Metanephros (tissue), 2 donors: ENCODE data around the gene SLC5A8. TPM values are rescaled to one million over a fixed set of nuclear protein-coding genes. Genes with fewer than 3 reads are reported as not detected.

Source experiments
- small RNA-seq: library from RNA; depleted of rRNA; stranded (forward); fragments of <200 nt; gene quantifications from one replicate; pipeline ENCODE3, GENCODE V24; 2014; ENCODE audit warnings: low replicate concordance
- total RNA-seq: library from RNA; depleted of rRNA; stranded (reverse); fragments of >200 nt; gene quantifications from one replicate; pipeline ENCODE4 v1.2.3, GENCODE V29; 2014

SLC5A8 gene, protein sequence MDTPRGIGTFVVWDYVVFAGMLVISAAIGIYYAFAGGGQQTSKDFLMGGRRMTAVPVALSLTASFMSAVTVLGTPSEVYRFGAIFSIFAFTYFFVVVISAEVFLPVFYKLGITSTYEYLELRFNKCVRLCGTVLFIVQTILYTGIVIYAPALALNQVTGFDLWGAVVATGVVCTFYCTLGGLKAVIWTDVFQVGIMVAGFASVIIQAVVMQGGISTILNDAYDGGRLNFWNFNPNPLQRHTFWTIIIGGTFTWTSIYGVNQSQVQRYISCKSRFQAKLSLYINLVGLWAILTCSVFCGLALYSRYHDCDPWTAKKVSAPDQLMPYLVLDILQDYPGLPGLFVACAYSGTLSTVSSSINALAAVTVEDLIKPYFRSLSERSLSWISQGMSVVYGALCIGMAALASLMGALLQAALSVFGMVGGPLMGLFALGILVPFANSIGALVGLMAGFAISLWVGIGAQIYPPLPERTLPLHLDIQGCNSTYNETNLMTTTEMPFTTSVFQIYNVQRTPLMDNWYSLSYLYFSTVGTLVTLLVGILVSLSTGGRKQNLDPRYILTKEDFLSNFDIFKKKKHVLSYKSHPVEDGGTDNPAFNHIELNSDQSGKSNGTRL
- total RNA-seq: 21.5 TPM

DNA sequence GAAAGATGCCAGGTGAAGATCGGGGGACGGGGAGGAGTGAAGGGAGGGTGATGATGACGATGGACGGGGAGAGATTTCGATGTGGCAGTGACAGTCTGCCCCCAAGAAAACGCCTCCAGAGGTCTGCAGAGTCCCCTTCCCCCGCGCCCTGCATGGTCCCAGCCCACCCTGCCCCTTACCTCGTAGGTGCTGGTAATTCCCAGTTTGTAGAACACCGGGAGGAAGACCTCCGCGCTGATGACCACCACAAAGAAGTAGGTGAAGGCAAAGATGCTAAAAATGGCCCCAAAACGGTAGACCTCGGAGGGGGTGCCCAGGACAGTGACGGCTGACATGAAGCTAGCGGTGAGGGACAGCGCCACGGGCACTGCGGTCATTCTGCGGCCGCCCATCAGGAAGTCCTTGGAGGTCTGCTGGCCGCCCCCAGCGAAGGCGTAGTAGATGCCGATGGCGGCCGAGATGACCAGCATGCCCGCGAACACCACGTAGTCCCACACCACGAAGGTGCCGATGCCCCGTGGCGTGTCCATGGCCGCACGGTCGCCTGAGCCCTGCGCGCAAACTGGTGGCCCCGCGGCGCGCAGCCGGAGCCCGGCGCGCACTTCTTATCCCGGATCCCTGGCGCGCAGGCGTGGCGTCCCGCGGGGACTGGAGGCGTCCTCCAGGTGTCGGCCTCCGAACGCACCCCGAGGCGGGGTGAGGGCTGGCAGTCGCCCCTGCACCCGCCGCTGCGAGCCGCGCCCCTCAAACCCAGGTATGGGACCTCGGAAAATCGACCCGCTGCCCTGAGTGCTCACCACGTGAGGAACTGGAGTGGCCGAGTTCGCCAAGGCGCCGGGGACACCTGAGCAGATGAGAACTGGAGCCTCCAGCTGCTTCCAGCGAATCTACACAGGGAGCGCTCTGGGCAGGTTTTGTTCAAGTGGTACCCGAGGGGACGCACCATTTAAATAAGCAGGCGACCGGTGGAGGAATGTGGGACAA lies at the start of gene SLC5A8:
Gene SLC5A8 (minus strand): TSS at position 920 of the 984 bp plus-strand sequence. CDS start 390 bp downstream, at position 530.

Small RNAs within 50 kb of the gene (small RNA-seq; reads per million reads assigned to genes)
- not detected for gene RNU6-768P

Other genes with a start within 250 kb of the SLC5A8 start
- 19.6 TPM for gene UTP20, start 69.9 kb upstream of the SLC5A8 start, total RNA-seq
- gene ARL1, start 197.5 kb upstream of the SLC5A8 start, total RNA-seq: 97.3 TPM